ENCODE results near the gene PDE6B. TPM values are rescaled to one million over a fixed set of nuclear protein-coding genes. Genes with fewer than 3 reads are reported as not detected.

The PDE6B gene
- total and polyA plus RNA-seq, 2 experiments from 2014 or later: 17.3 to 26.1 TPM

DNA sequence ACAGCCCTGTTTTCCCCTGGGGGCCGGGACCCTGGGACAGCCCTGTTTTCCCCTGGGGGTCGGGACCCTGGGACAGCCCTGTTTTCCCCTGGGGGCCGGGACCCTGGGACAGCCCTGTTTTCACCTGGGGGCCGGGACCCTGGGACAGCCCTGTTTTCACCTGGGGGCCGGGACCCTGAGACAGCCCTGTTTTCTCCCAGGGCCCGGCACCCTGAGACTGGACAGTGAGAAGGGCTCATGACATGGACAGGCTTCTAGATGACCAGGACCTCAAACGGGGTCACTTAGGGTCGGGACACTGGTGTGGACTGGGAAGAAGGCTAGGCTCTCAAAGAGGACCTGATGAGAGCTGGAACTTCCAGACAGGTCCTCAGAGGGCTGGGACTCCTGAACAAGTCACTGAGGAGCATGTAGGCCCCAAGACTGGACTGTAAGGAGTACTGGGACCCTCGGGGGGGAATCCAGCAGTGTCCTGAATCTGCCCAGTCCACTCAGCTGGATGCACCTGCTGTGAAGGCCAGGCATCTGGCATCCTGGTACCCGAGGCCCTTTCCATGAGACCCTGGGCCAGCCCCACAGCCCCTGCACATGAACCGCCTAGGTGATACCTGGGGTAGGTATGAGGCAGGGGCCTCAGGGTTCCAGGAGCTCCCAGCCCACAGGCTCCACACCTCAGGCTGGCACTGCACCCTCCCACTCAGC lies 82.7 kb downstream of the PDE6B start:
- 96% methylated on average over 11 of the region's 11 CpGs for WGBS (ENCODE audit: low lambda C conversion rate, missing lambda C conversion rate)
- TF ChIP-seq EZH2 (IDR thresholded peaks at IDR 0.05; ENCODE audit: borderline replicate concordance): no peak
- TF ChIP-seq, protein P1, sequence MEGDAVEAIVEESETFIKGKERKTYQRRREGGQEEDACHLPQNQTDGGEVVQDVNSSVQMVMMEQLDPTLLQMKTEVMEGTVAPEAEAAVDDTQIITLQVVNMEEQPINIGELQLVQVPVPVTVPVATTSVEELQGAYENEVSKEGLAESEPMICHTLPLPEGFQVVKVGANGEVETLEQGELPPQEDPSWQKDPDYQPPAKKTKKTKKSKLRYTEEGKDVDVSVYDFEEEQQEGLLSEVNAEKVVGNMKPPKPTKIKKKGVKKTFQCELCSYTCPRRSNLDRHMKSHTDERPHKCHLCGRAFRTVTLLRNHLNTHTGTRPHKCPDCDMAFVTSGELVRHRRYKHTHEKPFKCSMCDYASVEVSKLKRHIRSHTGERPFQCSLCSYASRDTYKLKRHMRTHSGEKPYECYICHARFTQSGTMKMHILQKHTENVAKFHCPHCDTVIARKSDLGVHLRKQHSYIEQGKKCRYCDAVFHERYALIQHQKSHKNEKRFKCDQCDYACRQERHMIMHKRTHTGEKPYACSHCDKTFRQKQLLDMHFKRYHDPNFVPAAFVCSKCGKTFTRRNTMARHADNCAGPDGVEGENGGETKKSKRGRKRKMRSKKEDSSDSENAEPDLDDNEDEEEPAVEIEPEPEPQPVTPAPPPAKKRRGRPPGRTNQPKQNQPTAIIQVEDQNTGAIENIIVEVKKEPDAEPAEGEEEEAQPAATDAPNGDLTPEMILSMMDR (IDR thresholded peaks at IDR 0.05; ENCODE audit: poor library complexity): no peak
- TF ChIP-seq EZH2phosphoT487 (IDR thresholded peaks at IDR 0.05; ENCODE audit: low read depth, severe bottlenecking, unreplicated experiment): no peak
- Histone ChIP-seq H3K27me3 (no peaks in the 10 kb centered on the region), H3K9me3 (ENCODE audit: low read depth) (no peaks in the 10 kb centered on the region), H3K4me1 (ENCODE audit: insufficient read depth) (peaks cover 18% of the 10 kb centered on the region), H2AFZ (no peak overlapping the region), H3K4me3 (no peak overlapping the region), H3K27ac (no peak overlapping the region), H3K9me2 (replicated peaks; ENCODE audit: insufficient read depth) (no peaks in the 10 kb centered on the region), H3K36me3 (replicated peaks; ENCODE audit: insufficient read depth, low read depth) (no peaks in the 10 kb centered on the region), H3K4me2 (peak overlapping the region; percentile 96), H3K79me2 (peaks cover 72% of the 10 kb centered on the region), H4K20me1 (ENCODE audit: insufficient read depth, poor library complexity, severe bottlenecking) (peaks cover 56% of the 10 kb centered on the region)
- no peak for DNase-seq (ENCODE audit: low spot score)

DNA sequence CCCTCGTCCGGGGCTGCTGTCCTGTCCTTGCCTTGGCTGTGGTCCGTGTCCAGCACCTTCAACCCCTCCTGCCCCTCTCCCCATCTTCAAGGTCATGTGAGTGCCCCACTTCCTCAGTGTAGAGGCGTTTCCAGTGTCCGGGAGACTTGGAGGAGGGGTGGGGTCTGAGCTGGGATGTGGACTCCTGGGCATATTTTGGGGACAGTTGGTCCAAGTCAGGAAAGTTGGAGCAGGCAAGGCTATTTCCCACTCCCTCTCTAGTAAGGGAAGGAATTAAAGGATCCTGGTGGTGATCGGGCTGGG lies 83.2 kb downstream of the PDE6B start:
- Histone ChIP-seq H3K27me3 (no peaks in the 10 kb centered on the region), H3K36me3 (replicated peaks; ENCODE audit: insufficient read depth, low read depth) (no peaks in the 10 kb centered on the region), H2AFZ (no peak overlapping the region), H3K4me2 (peak overlapping the region; percentile 96), H3K4me3 (no peak overlapping the region), H3K9me3 (ENCODE audit: low read depth) (no peaks in the 10 kb centered on the region), H4K20me1 (ENCODE audit: insufficient read depth, poor library complexity, severe bottlenecking) (peaks cover 61% of the 10 kb centered on the region), H3K9me2 (replicated peaks; ENCODE audit: insufficient read depth) (no peaks in the 10 kb centered on the region), H3K4me1 (ENCODE audit: insufficient read depth) (peaks cover 18% of the 10 kb centered on the region), H3K79me2 (peaks cover 77% of the 10 kb centered on the region), H3K27ac (no peak overlapping the region)
- no peak for DNase-seq (ENCODE audit: low spot score)
- TF ChIP-seq EZH2 (IDR thresholded peaks at IDR 0.05; ENCODE audit: borderline replicate concordance) (no peak), EZH2phosphoT487 (IDR thresholded peaks at IDR 0.05; ENCODE audit: low read depth, severe bottlenecking, unreplicated experiment) (no peak)
- TF ChIP-seq, protein P1 (IDR thresholded peaks at IDR 0.05; ENCODE audit: poor library complexity): no peak
- WGBS (ENCODE audit: low lambda C conversion rate, missing lambda C conversion rate): 94% methylated on average over 6 of the region's 6 CpGs

DNA sequence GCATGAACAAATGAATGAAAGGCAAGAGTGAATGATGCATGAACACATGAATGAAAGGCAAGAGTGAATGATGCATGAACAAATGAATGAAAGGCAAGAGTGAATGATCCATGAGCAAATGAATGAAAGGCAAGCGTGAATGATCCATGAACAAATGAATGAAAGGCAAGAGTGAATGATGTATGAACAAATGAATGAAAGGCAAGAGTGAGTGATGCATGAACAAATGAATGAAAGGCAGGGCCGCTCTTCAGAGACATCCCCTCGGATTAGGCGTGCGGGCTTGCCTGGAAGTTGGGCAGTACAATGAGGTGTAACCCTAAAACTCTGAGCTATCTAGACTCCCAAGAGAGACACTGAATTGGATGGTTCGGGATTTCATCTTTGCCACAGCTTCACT lies 84.0 kb downstream of the PDE6B start:
- H2AFZ ChIP-seq: no peak overlapping the region
- no peak for TF ChIP-seq EZH2 (IDR thresholded peaks at IDR 0.05; ENCODE audit: borderline replicate concordance)
- TF ChIP-seq, protein P1 (IDR thresholded peaks at IDR 0.05; ENCODE audit: poor library complexity): no peak
- TF ChIP-seq EZH2phosphoT487 (IDR thresholded peaks at IDR 0.05; ENCODE audit: low read depth, severe bottlenecking, unreplicated experiment): no peak
- no peak for DNase-seq (ENCODE audit: low spot score)
- no peaks in the 10 kb centered on the region for H3K27me3 ChIP-seq
- no peak overlapping the region for H3K27ac ChIP-seq
- H4K20me1 ChIP-seq (ENCODE audit: insufficient read depth, poor library complexity, severe bottlenecking): peaks cover 69% of the 10 kb centered on the region
- H3K36me3 ChIP-seq (replicated peaks; ENCODE audit: insufficient read depth, low read depth): no peaks in the 10 kb centered on the region
- no peaks in the 10 kb centered on the region for H3K9me3 ChIP-seq (ENCODE audit: low read depth)
- WGBS (ENCODE audit: low lambda C conversion rate, missing lambda C conversion rate): over 99% methylated on average over 6 of the region's 6 CpGs
- no peak overlapping the region for H3K4me3 ChIP-seq
- peaks cover 18% of the 10 kb centered on the region for H3K4me1 ChIP-seq (ENCODE audit: insufficient read depth)
- peak overlapping the region; percentile 96 for H3K4me2 ChIP-seq
- no peaks in the 10 kb centered on the region for H3K9me2 ChIP-seq (replicated peaks; ENCODE audit: insufficient read depth)
- H3K79me2 ChIP-seq: peaks cover 85% of the 10 kb centered on the region
